Nephron progenitor cell (in vitro differentiated cells): ENCODE data around the gene HHIPL1.

Experiments used
- DNase-seq: peaks from one replicate; pipeline ENCODE4 v3.0.0; 2021
- H3K27ac Mint-ChIP-seq: 2 replicates; pipeline ENCODE4 v1.8.0; 2021; ENCODE audit warnings: mild to moderate bottlenecking, moderate library complexity, mixed read lengths
- H3K27me3 Mint-ChIP-seq: 2 replicates; pipeline ENCODE4 v1.8.0; 2021; ENCODE audit warnings: mild to moderate bottlenecking, low read depth, mixed read lengths; ENCODE audit not compliant: poor library complexity
- H3K36me3 Mint-ChIP-seq: 2 replicates; pipeline ENCODE4 v1.8.0; 2021; ENCODE audit warnings: low read depth, mixed read lengths
- H3K4me1 Mint-ChIP-seq: 2 replicates; pipeline ENCODE4 v1.8.0; 2021; ENCODE audit warnings: mixed read lengths
- H3K4me3 Mint-ChIP-seq: 2 replicates; pipeline ENCODE4 v1.8.0; 2021; ENCODE audit warnings: mild to moderate bottlenecking, moderate library complexity, mixed read lengths
- H3K9me3 Mint-ChIP-seq: 2 replicates; pipeline ENCODE4 v1.8.0; 2021; ENCODE audit warnings: mild to moderate bottlenecking, moderate library complexity, mixed read lengths
- CTCF ChIP-seq: fragments of 200-600 bp; sonication (generic); IDR thresholded peaks from 2 replicates; pipeline ENCODE4 v1.5.0; 2021; ENCODE audit warnings: antibody characterized with exemption

Gene HHIPL1

GRCh38 chr14:99606359-99606758 lies 38.6 kb upstream of the HHIPL1 start:
- no peaks in the 10 kb centered on the region for H3K36me3 Mint-ChIP-seq
- no peak overlapping the region for H3K4me3 Mint-ChIP-seq
- DNase-seq, result no peak
- peaks cover 43% of the 10 kb centered on the region for H3K4me1 Mint-ChIP-seq
- no peaks in the 10 kb centered on the region for H3K9me3 Mint-ChIP-seq
- no peak overlapping the region for H3K27ac Mint-ChIP-seq
- TF ChIP-seq CTCF, result no peak
- H3K27me3 Mint-ChIP-seq, result peaks cover 19% of the 10 kb centered on the region

GRCh38 chr14:99608591-99608990 lies 36.3 kb upstream of the HHIPL1 start:
- no peak overlapping the region for H3K27ac Mint-ChIP-seq
- peaks cover 42% of the 10 kb centered on the region for H3K4me1 Mint-ChIP-seq
- H3K36me3 Mint-ChIP-seq, result no peaks in the 10 kb centered on the region
- peaks cover 6% of the 10 kb centered on the region for H3K27me3 Mint-ChIP-seq
- H3K4me3 Mint-ChIP-seq, result no peak overlapping the region
- no peak for TF ChIP-seq CTCF
- H3K9me3 Mint-ChIP-seq, result no peaks in the 10 kb centered on the region
- no peak for DNase-seq

- peaks cover 6% of the 10 kb centered on the region for H3K27me3 Mint-ChIP-seq
- H3K4me3 Mint-ChIP-seq, result no peak overlapping the region
- no peaks in the 10 kb centered on the region for H3K9me3 Mint-ChIP-seq
- no peak for DNase-seq
- H3K4me1 Mint-ChIP-seq, result peaks cover 50% of the 10 kb centered on the region
- TF ChIP-seq CTCF, result no peak
- no peaks in the 10 kb centered on the region for H3K36me3 Mint-ChIP-seq
- H3K27ac Mint-ChIP-seq, result no peak overlapping the region
Observed at GRCh38 chr14:99609245-99610170, 35.4 kb upstream of the HHIPL1 start.

GRCh38 chr14:99611646-99612045 lies 33.3 kb upstream of the HHIPL1 start:
- no peak overlapping the region for H3K4me3 Mint-ChIP-seq
- no peaks in the 10 kb centered on the region for H3K36me3 Mint-ChIP-seq
- TF ChIP-seq CTCF, result no peak
- H3K27me3 Mint-ChIP-seq, result peaks cover 6% of the 10 kb centered on the region
- H3K27ac Mint-ChIP-seq, result no peak overlapping the region
- no peak for DNase-seq
- H3K4me1 Mint-ChIP-seq, result peaks cover 57% of the 10 kb centered on the region
- no peaks in the 10 kb centered on the region for H3K9me3 Mint-ChIP-seq

- Mint-ChIP-seq H3K4me3 (no peak overlapping the region), H3K4me1 (peaks cover 58% of the 10 kb centered on the region), H3K36me3 (no peaks in the 10 kb centered on the region), H3K9me3 (no peaks in the 10 kb centered on the region), H3K27me3 (peaks cover 6% of the 10 kb centered on the region), H3K27ac (no peak overlapping the region)
- DNase-seq, result no peak
- TF ChIP-seq CTCF, result no peak
Observed at GRCh38 chr14:99612071-99612737, 32.7 kb upstream of the HHIPL1 start.
